Dendritic cell treated with granulocyte-macrophage colony-stimulating factor and Interleukin-4, amounts not matched to agents 40 ng/mL and 50 ng/mL, for 4 days (primary cell): ENCODE data around the gene NEBL.

Source experiments
- H3K27ac Mint-ChIP-seq: one replicate; pipeline ENCODE4 v1.8.0; 2022; ENCODE audit warnings: mild to moderate bottlenecking, mixed read lengths
- H3K27me3 Mint-ChIP-seq: one replicate; pipeline ENCODE4 v1.8.0; 2022; ENCODE audit warnings: mild to moderate bottlenecking, mixed read lengths
- H3K36me3 Mint-ChIP-seq: one replicate; pipeline ENCODE4 v1.8.0; 2022; ENCODE audit warnings: low read depth, mixed read lengths
- H3K4me1 Mint-ChIP-seq: one replicate; pipeline ENCODE4 v1.8.0; 2022; ENCODE audit warnings: low read depth, mixed read lengths
- H3K4me3 Mint-ChIP-seq: one replicate; pipeline ENCODE4 v1.8.0; 2022; ENCODE audit warnings: mild to moderate bottlenecking, moderate library complexity, mixed read lengths
- H3K9me3 Mint-ChIP-seq: one replicate; pipeline ENCODE4 v1.8.0; 2022; ENCODE audit warnings: mixed read lengths
- intact Hi-C: fragments of 100-400 bp; cut with micrococcal nuclease; formaldehyde crosslinking; loops from one replicate; pipeline ENCODE4 v1.15.0; 2022

NEBL gene

GRCh38 chr10:20767028-20767427, 130.1 kb downstream of the NEBL start:
- H3K4me1 Mint-ChIP-seq = peaks cover 13% of the 10 kb centered on the region
- no peaks in the 10 kb centered on the region for H3K27me3 Mint-ChIP-seq
- intact Hi-C loops = loop anchor here (5.0 kb wide), 1 partner anchor 1145 kb away; no protein-coding TSS in a partner anchor
- H3K36me3 Mint-ChIP-seq = no peaks in the 10 kb centered on the region
- H3K27ac Mint-ChIP-seq = no peak overlapping the region
- H3K4me3 Mint-ChIP-seq = no peak overlapping the region
- H3K9me3 Mint-ChIP-seq = peaks cover 3% of the 10 kb centered on the region

- Mint-ChIP-seq H3K4me3 (no peak overlapping the region), H3K27me3 (no peaks in the 10 kb centered on the region), H3K9me3 (no peaks in the 10 kb centered on the region), H3K27ac (no peak overlapping the region), H3K4me1 (no peaks in the 10 kb centered on the region), H3K36me3 (no peaks in the 10 kb centered on the region)
- intact Hi-C loops = loop anchor here (5.0 kb wide), 1 partner anchor 1143 kb away; no protein-coding TSS in a partner anchor
Observed at GRCh38 chr10:20765066-20765465, 132.0 kb downstream of the NEBL start.

GRCh38 chr10:20760460-20760859, 136.7 kb downstream of the NEBL start:
- Mint-ChIP-seq H3K4me1 (no peaks in the 10 kb centered on the region), H3K27me3 (no peaks in the 10 kb centered on the region), H3K36me3 (no peaks in the 10 kb centered on the region), H3K4me3 (no peak overlapping the region), H3K27ac (no peak overlapping the region), H3K9me3 (peaks cover 11% of the 10 kb centered on the region)
- intact Hi-C loops = no loop called here

GRCh38 chr10:20748551-20748950, 148.6 kb downstream of the NEBL start:
- intact Hi-C loops = no loop called here
- Mint-ChIP-seq H3K9me3 (peaks cover 40% of the 10 kb centered on the region), H3K36me3 (no peaks in the 10 kb centered on the region), H3K27ac (no peak overlapping the region), H3K4me3 (no peak overlapping the region), H3K4me1 (no peaks in the 10 kb centered on the region), H3K27me3 (no peaks in the 10 kb centered on the region)

GRCh38 chr10:20747782-20748181, 149.3 kb downstream of the NEBL start:
- no peak overlapping the region for H3K4me3 Mint-ChIP-seq
- H3K27me3 Mint-ChIP-seq = no peaks in the 10 kb centered on the region
- peaks cover 40% of the 10 kb centered on the region for H3K9me3 Mint-ChIP-seq
- intact Hi-C loops = no loop called here
- H3K4me1 Mint-ChIP-seq = no peaks in the 10 kb centered on the region
- no peak overlapping the region for H3K27ac Mint-ChIP-seq
- no peaks in the 10 kb centered on the region for H3K36me3 Mint-ChIP-seq

- Mint-ChIP-seq H3K4me1 (no peaks in the 10 kb centered on the region), H3K27ac (no peak overlapping the region), H3K36me3 (no peaks in the 10 kb centered on the region), H3K9me3 (peaks cover 45% of the 10 kb centered on the region), H3K4me3 (no peak overlapping the region), H3K27me3 (no peaks in the 10 kb centered on the region)
- intact Hi-C loops = no loop called here
Observed at GRCh38 chr10:20746856-20747255, 150.3 kb downstream of the NEBL start.

- Mint-ChIP-seq H3K27ac (no peak overlapping the region), H3K4me1 (no peaks in the 10 kb centered on the region), H3K9me3 (peaks cover 47% of the 10 kb centered on the region), H3K27me3 (no peaks in the 10 kb centered on the region), H3K36me3 (no peaks in the 10 kb centered on the region), H3K4me3 (no peak overlapping the region)
- intact Hi-C loops = no loop called here
Observed at GRCh38 chr10:20745556-20746375, 151.3 kb downstream of the NEBL start.

GRCh38 chr10:20744821-20745220, 152.3 kb downstream of the NEBL start:
- H3K36me3 Mint-ChIP-seq = no peaks in the 10 kb centered on the region
- no peaks in the 10 kb centered on the region for H3K27me3 Mint-ChIP-seq
- H3K4me3 Mint-ChIP-seq = no peak overlapping the region
- H3K9me3 Mint-ChIP-seq = peaks cover 38% of the 10 kb centered on the region
- H3K27ac Mint-ChIP-seq = no peak overlapping the region
- intact Hi-C loops = no loop called here
- no peaks in the 10 kb centered on the region for H3K4me1 Mint-ChIP-seq

GRCh38 chr10:20743942-20744341, 153.2 kb downstream of the NEBL start:
- Mint-ChIP-seq H3K27me3 (no peaks in the 10 kb centered on the region), H3K4me3 (no peak overlapping the region), H3K4me1 (no peaks in the 10 kb centered on the region), H3K27ac (no peak overlapping the region), H3K9me3 (peaks cover 29% of the 10 kb centered on the region), H3K36me3 (no peaks in the 10 kb centered on the region)
- intact Hi-C loops = no loop called here

GRCh38 chr10:20742737-20743541, 154.2 kb downstream of the NEBL start:
- Mint-ChIP-seq H3K36me3 (no peaks in the 10 kb centered on the region), H3K4me1 (no peaks in the 10 kb centered on the region), H3K4me3 (no peak overlapping the region), H3K9me3 (peaks cover 32% of the 10 kb centered on the region), H3K27me3 (no peaks in the 10 kb centered on the region), H3K27ac (no peak overlapping the region)
- intact Hi-C loops = no loop called here

GRCh38 chr10:20740120-20740519, 157.0 kb downstream of the NEBL start:
- Mint-ChIP-seq H3K9me3 (peaks cover 16% of the 10 kb centered on the region), H3K4me3 (no peak overlapping the region), H3K27me3 (no peaks in the 10 kb centered on the region), H3K27ac (no peak overlapping the region), H3K36me3 (no peaks in the 10 kb centered on the region), H3K4me1 (no peaks in the 10 kb centered on the region)
- intact Hi-C loops = no loop called here

- Mint-ChIP-seq H3K36me3 (no peaks in the 10 kb centered on the region), H3K27me3 (no peaks in the 10 kb centered on the region), H3K4me3 (no peak overlapping the region), H3K4me1 (no peaks in the 10 kb centered on the region), H3K27ac (no peak overlapping the region), H3K9me3 (peaks cover 14% of the 10 kb centered on the region)
- intact Hi-C loops = no loop called here
Observed at GRCh38 chr10:20737107-20737506, 160.0 kb downstream of the NEBL start.
